Neural progenitor cell (in vitro differentiated cells): ENCODE results near the gene ITSN1. TPM values are rescaled to one million over a fixed set of nuclear protein-coding genes. Genes with fewer than 3 reads are reported as not detected.

Experiments used
- DNase-seq: peaks from one replicate; pipeline ENCODE4 v3.0.0-alpha.2; 2016; ENCODE audit warnings: low spot score
- H2AFZ ChIP-seq: fragments of 200-600 bp; sonication (generic); replicated peaks from 2 replicates; pipeline ENCODE4 v1.6.1; 2016; ENCODE audit warnings: antibody characterized with exemption
- H3F3A ChIP-seq: fragments of 200-600 bp; sonication (generic); 2 replicates; pipeline ENCODE4 v1.6.1; 2016; ENCODE audit warnings: antibody characterized with exemption, low read depth
- H3K27ac ChIP-seq: fragments of 200-600 bp; sonication (generic); 2 replicates; pipeline ENCODE4 v1.5.1; 2016; ENCODE audit warnings: mild to moderate bottlenecking
- H3K27me3 ChIP-seq: fragments of 200-600 bp; sonication (generic); 2 replicates; pipeline ENCODE4 v1.6.1; 2016; ENCODE audit warnings: mild to moderate bottlenecking, moderate library complexity
- H3K36me3 ChIP-seq: fragments of 200-600 bp; sonication (generic); 2 replicates; pipeline ENCODE4 v1.5.1; 2016
- H3K4me1 ChIP-seq: fragments of 200-600 bp; sonication (generic); 2 replicates; pipeline ENCODE4 v1.6.1; 2016; ENCODE audit warnings: mixed run types
- H3K4me2 ChIP-seq: fragments of 200-600 bp; sonication (generic); 2 replicates; pipeline ENCODE4 v1.6.1; 2016
- H3K4me3 ChIP-seq: fragments of 200-600 bp; sonication (generic); 2 replicates; pipeline ENCODE4 v1.5.1; 2016
- H3K79me2 ChIP-seq: fragments of 200-600 bp; sonication (generic); 2 replicates; pipeline ENCODE4 v1.6.1; 2016; ENCODE audit warnings: low read depth
- H3K9ac ChIP-seq: fragments of 200-600 bp; sonication (generic); 2 replicates; pipeline ENCODE4 v1.6.1; 2016
- H3K9me3 ChIP-seq: fragments of 200-600 bp; sonication (generic); 2 replicates; pipeline ENCODE4 v1.5.1; 2016; ENCODE audit warnings: low read depth
- H4K20me1 ChIP-seq: fragments of 200-600 bp; sonication (generic); 2 replicates; pipeline ENCODE4 v1.6.1; 2016; ENCODE audit warnings: low read depth
- H3K27ac Mint-ChIP-seq: 3 replicates; pipeline ENCODE4 v1.8.0; 2021; ENCODE audit warnings: mixed read lengths
- H3K27me3 Mint-ChIP-seq: 2 replicates; pipeline ENCODE4 v1.8.0; 2022; ENCODE audit warnings: low read depth, mild to moderate bottlenecking, inconsistent platforms, moderate library complexity, mixed read lengths; ENCODE audit not compliant: insufficient read depth
- H3K36me3 Mint-ChIP-seq: 3 replicates; pipeline ENCODE4 v1.8.0; 2021; ENCODE audit warnings: mixed read lengths
- H3K4me1 Mint-ChIP-seq: 3 replicates; pipeline ENCODE4 v1.8.0; 2021; ENCODE audit warnings: mixed read lengths
- H3K4me3 Mint-ChIP-seq: 3 replicates; pipeline ENCODE4 v1.8.0; 2021; ENCODE audit warnings: mild to moderate bottlenecking, moderate library complexity, mixed read lengths
- H3K9me3 Mint-ChIP-seq: 3 replicates; pipeline ENCODE4 v1.8.0; 2020; ENCODE audit warnings: mixed read lengths
- CTCF ChIP-seq: fragments of 200-600 bp; sonication (generic); IDR thresholded peaks from 2 replicates; pipeline ENCODE4 v1.5.1; 2017; ENCODE audit warnings: antibody characterized with exemption, mild to moderate bottlenecking
- EZH2 ChIP-seq: fragments of 200-600 bp; sonication (generic); IDR thresholded peaks from 2 replicates; pipeline ENCODE4 v1.6.1; 2017; ENCODE audit warnings: antibody characterized with exemption, mild to moderate bottlenecking, moderate library complexity
- EZH2phosphoT487 ChIP-seq: fragments of 200-600 bp; sonication (generic); IDR thresholded peaks from 2 replicates; pipeline ENCODE4 v1.6.1; 2017; ENCODE audit warnings: antibody characterized with exemption
- total RNA-seq: library from RNA; depleted of rRNA; stranded (reverse); fragments of >200 nt; gene quantifications from 2 replicates; pipeline ENCODE4 v1.2.3, GENCODE V29; 2015; ENCODE audit warnings: low replicate concordance

ITSN1 gene
- total RNA-seq, 1 donor from 2014 or later = 136 TPM

DNA sequence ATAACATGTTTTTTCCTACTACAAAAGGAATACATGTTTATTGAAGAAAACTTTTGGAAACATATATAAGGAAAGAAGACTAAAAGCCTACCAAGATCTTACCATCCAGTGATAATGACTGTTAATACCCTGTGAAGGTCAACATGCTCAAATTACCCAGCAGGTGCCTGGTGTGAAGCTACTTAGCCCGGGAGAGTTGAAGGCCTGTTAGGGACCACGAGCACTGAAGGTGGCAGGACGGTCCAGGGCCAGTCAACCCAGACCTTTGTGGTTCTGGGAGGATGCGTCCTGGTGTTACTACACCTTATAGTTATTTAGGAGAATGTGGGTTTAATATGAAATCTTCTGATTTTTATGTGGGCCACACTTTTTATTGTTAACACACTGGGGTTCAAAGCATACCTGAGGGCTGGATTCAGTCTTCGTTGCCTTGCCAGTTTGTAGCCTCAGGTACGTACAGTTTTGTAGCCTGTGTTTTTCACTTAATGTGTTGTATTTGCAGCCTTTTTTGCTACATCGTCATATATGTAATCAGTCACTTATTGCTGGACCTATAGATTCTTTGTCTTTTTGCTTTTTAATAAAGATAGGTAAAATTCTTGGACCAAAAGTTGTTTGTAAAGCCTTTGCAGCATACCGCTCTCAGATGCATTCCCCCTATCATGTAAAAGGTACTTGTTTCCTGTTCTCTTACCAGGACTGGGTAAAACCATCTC is 9.8 kb downstream of the ITSN1 start:
- peaks cover 5% of the 10 kb centered on the region for H3F3A ChIP-seq
- peaks cover 91% of the 10 kb centered on the region for H4K20me1 ChIP-seq
- H3K27me3 Mint-ChIP-seq = no peaks in the 10 kb centered on the region
- peaks cover 43% of the 10 kb centered on the region for H3K9me3 Mint-ChIP-seq
- no peaks in the 10 kb centered on the region for H3K36me3 ChIP-seq
- no peak overlapping the region for H3K4me3 Mint-ChIP-seq
- H3K4me1 ChIP-seq = peaks cover 19% of the 10 kb centered on the region
- peaks cover 100% of the 10 kb centered on the region for H3K79me2 ChIP-seq
- H3K9ac ChIP-seq = no peak overlapping the region
- no peaks in the 10 kb centered on the region for H3K27me3 ChIP-seq
- peak overlapping the region; percentile 3 for H3K4me2 ChIP-seq
- peaks cover 62% of the 10 kb centered on the region for H3K36me3 Mint-ChIP-seq
- no peaks in the 10 kb centered on the region for H3K9me3 ChIP-seq
- H3K27ac ChIP-seq = no peak overlapping the region
- TF ChIP-seq EZH2 (no peak), EZH2phosphoT487 (no peak), CTCF (no peak)
- H3K4me1 Mint-ChIP-seq = peaks cover 37% of the 10 kb centered on the region
- DNase-seq = no peak
- no peak overlapping the region for H3K4me3 ChIP-seq
- no peak overlapping the region for H2AFZ ChIP-seq
- no peak overlapping the region for H3K27ac Mint-ChIP-seq

DNA sequence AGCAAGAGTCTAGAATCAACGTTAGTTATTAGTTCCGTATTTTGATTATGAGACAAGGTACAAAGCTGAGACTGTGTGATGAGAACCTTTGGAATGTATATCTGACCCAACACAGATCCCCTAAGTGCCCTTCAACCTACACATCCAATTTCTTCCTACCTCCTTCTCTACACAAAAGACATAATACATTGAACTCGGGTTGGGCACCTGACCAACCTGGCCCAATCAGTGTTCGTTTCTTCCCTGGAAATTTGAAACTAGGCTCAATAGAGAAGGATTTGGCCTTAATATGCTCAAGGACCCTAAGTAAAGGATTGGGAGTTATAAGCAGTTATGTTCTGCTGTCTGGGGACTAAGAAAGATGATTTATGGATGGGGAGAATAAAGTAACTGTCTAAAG is 12.1 kb downstream of the ITSN1 start:
- Histone ChIP-seq H3K4me1 (peaks cover 19% of the 10 kb centered on the region), H4K20me1 (peaks cover 93% of the 10 kb centered on the region), H3K4me3 (no peak overlapping the region), H3K27me3 (no peaks in the 10 kb centered on the region), H3K9ac (no peak overlapping the region), H3K9me3 (no peaks in the 10 kb centered on the region), H3K27ac (no peak overlapping the region), H3K36me3 (no peaks in the 10 kb centered on the region), H3F3A (peaks cover 5% of the 10 kb centered on the region), H3K4me2 (no peak overlapping the region), H3K79me2 (peaks cover 100% of the 10 kb centered on the region), H2AFZ (no peak overlapping the region)
- TF ChIP-seq EZH2 (no peak), CTCF (no peak), EZH2phosphoT487 (no peak)
- DNase-seq = no peak
- peaks cover 62% of the 10 kb centered on the region for H3K36me3 Mint-ChIP-seq
- H3K27me3 Mint-ChIP-seq = no peaks in the 10 kb centered on the region
- H3K4me3 Mint-ChIP-seq = no peak overlapping the region
- H3K4me1 Mint-ChIP-seq = peaks cover 37% of the 10 kb centered on the region
- no peak overlapping the region for H3K27ac Mint-ChIP-seq
- H3K9me3 Mint-ChIP-seq = peaks cover 48% of the 10 kb centered on the region

- peaks cover 80% of the 10 kb centered on the region for H4K20me1 ChIP-seq
Observed at GRCh38 chr21:33655588-33656221, 13.4 kb downstream of the ITSN1 start.

More at GRCh38 chr21:33655588-33656221, 13.4 kb downstream of the ITSN1 start:
- Mint-ChIP-seq H3K4me3 (no peak overlapping the region), H3K36me3 (peaks cover 65% of the 10 kb centered on the region), H3K27ac (no peak overlapping the region), H3K4me1 (peaks cover 30% of the 10 kb centered on the region), H3K27me3 (peaks cover 2% of the 10 kb centered on the region), H3K9me3 (peaks cover 52% of the 10 kb centered on the region)
- Histone ChIP-seq H3K27ac (no peak overlapping the region), H3K4me2 (no peak overlapping the region), H3K4me1 (peaks cover 18% of the 10 kb centered on the region), H3K9ac (no peak overlapping the region), H3K36me3 (no peaks in the 10 kb centered on the region), H3K27me3 (no peaks in the 10 kb centered on the region), H3F3A (peaks cover 5% of the 10 kb centered on the region), H3K9me3 (no peaks in the 10 kb centered on the region), H2AFZ (no peak overlapping the region), H3K79me2 (peaks cover 100% of the 10 kb centered on the region), H3K4me3 (no peak overlapping the region)
- no peak for DNase-seq
- TF ChIP-seq EZH2phosphoT487 (no peak), CTCF (no peak), EZH2 (no peak)
